ENCODE data around the gene GREM2. TPM values are rescaled to one million over a fixed set of nuclear protein-coding genes. Genes with fewer than 3 reads are reported as not detected.

GREM2 gene
- total RNA-seq, 1 experiment from 2014 or later = not detected

DNA sequence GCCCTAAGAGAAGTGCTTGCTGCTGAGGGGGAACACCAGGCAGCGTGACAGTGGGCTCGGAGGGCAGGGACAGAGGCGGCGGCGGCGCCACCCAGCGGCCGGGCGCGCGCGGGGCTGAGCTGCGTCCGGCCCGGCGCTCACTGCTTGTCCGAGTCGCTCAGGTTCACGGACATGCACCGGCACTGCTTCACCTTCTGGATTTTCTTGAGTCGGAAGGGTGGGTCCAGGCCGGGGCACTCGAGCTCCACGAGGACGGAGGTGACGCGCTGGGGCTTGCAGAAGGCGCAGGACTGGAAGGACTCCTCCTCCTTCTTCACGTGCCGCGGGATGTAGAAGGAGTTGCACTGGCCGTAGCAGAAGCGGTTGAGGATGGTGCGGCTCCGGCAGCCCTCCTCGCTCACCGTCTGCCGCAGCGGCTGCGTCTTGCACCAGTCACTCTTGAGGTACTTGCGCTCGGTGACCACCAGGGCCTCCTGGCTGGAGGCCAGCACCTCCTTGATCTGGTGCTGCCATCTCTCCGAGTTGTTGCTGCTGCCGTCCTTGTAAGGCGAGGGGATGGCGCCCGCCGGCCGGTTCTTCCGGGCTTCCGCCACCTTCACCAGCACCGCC is 119.0 kb downstream of the GREM2 start:
- Histone ChIP-seq H3K27ac (ENCODE audit: low read depth, low read length, poor library complexity, severe bottlenecking) (no peak overlapping the region), H3K4me1 (ENCODE audit: insufficient read depth, low read length, poor library complexity, severe bottlenecking) (no peaks in the 10 kb centered on the region), H3K9me3 (ENCODE audit: low read depth, low read length, poor library complexity, severe bottlenecking) (no peaks in the 10 kb centered on the region), H3K4me3 (ENCODE audit: low read depth, low read length, poor library complexity, severe bottlenecking) (no peak overlapping the region), H3K27me3 (replicated peaks; ENCODE audit: insufficient read depth, low read depth, low read length, poor library complexity) (no peaks in the 10 kb centered on the region), H3K36me3 (ENCODE audit: insufficient read depth, low read length, poor library complexity, severe bottlenecking) (no peaks in the 10 kb centered on the region)
- no peak for DNase-seq (ENCODE audit: low spot score)
- BruUV-seq (replicated peaks) = no TSS peak
- ChIA-PET CTCF (no interaction called here), POLR2A (ENCODE audit: low non-redundant PET) (no interaction called here)
- TF ChIP-seq, protein P1, sequence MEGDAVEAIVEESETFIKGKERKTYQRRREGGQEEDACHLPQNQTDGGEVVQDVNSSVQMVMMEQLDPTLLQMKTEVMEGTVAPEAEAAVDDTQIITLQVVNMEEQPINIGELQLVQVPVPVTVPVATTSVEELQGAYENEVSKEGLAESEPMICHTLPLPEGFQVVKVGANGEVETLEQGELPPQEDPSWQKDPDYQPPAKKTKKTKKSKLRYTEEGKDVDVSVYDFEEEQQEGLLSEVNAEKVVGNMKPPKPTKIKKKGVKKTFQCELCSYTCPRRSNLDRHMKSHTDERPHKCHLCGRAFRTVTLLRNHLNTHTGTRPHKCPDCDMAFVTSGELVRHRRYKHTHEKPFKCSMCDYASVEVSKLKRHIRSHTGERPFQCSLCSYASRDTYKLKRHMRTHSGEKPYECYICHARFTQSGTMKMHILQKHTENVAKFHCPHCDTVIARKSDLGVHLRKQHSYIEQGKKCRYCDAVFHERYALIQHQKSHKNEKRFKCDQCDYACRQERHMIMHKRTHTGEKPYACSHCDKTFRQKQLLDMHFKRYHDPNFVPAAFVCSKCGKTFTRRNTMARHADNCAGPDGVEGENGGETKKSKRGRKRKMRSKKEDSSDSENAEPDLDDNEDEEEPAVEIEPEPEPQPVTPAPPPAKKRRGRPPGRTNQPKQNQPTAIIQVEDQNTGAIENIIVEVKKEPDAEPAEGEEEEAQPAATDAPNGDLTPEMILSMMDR (conservative IDR thresholded peaks at IDR 0.05; ENCODE audit: low read depth, low read length) = no peak
- TF ChIP-seq EZH2 (IDR thresholded peaks at IDR 0.05; ENCODE audit: borderline replicate concordance, low read depth, low read length, poor library complexity, severe bottlenecking) = no peak
- intact Hi-C loops (cut with micrococcal nuclease; ENCODE audit: unreplicated experiment) = no loop called here

DNA sequence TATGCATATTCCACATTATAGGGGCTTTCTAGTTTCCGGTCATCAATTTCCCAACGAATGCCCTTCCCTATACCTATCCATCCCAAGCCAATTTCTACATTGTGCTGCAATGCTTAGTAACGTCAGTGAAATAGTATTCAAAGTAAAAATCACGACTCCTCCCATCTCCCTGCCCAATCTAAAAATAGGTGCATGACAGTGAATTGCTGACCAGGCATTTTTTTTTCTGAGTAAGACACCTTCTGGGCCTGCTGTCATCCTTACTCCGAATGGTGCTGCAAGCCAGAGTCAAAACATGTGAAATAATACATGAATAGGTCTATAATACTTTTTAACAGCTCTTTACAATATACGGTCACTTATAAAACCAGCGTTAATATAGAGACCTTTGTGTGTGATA is 120.2 kb downstream of the GREM2 start:
- DNase-seq (ENCODE audit: low spot score) = no peak
- Histone ChIP-seq H3K4me1 (ENCODE audit: insufficient read depth, low read length, poor library complexity, severe bottlenecking) (no peaks in the 10 kb centered on the region), H3K27ac (ENCODE audit: low read depth, low read length, poor library complexity, severe bottlenecking) (no peak overlapping the region), H3K4me3 (ENCODE audit: low read depth, low read length, poor library complexity, severe bottlenecking) (no peak overlapping the region), H3K36me3 (ENCODE audit: insufficient read depth, low read length, poor library complexity, severe bottlenecking) (no peaks in the 10 kb centered on the region), H3K27me3 (replicated peaks; ENCODE audit: insufficient read depth, low read depth, low read length, poor library complexity) (no peaks in the 10 kb centered on the region), H3K9me3 (ENCODE audit: low read depth, low read length, poor library complexity, severe bottlenecking) (no peaks in the 10 kb centered on the region)
- POLR2A ChIA-PET (ENCODE audit: low non-redundant PET) = no interaction called here
- no TSS peak for BruUV-seq (replicated peaks)
- CTCF ChIA-PET = no interaction called here
- intact Hi-C loops (cut with micrococcal nuclease; ENCODE audit: unreplicated experiment) = no loop called here
- TF ChIP-seq, protein P1 (conservative IDR thresholded peaks at IDR 0.05; ENCODE audit: low read depth, low read length) = no peak
- TF ChIP-seq EZH2 (IDR thresholded peaks at IDR 0.05; ENCODE audit: borderline replicate concordance, low read depth, low read length, poor library complexity, severe bottlenecking) = no peak

DNA sequence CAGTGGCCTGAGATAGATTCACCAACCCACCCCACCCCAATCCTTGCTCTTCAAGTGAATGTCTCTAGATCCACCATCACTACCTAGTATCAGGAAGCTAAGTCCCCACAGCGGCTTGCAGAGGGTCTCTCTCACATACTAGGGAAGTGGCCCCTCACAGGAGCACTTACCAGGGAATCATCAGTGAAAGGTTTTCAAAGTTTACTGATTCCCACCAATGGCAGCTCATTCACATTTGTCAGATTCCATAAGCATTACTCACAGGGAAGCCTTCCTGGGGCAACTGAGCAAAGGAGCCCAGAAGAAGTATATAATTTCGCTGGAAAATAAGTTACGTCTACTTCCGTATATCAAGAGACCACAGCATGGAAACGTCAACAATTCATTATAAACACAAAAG is 120.8 kb downstream of the GREM2 start:
- intact Hi-C loops (cut with micrococcal nuclease; ENCODE audit: unreplicated experiment) = no loop called here

More for the DNA sequence above, 120.8 kb downstream of the GREM2 start:
- no peaks in the 10 kb centered on the region for H3K27me3 ChIP-seq (replicated peaks; ENCODE audit: insufficient read depth, low read depth, low read length, poor library complexity)
- ChIA-PET POLR2A (ENCODE audit: low non-redundant PET) (no interaction called here), CTCF (no interaction called here)
- TF ChIP-seq EZH2 (IDR thresholded peaks at IDR 0.05; ENCODE audit: borderline replicate concordance, low read depth, low read length, poor library complexity, severe bottlenecking) = no peak
- TF ChIP-seq, protein P1 (conservative IDR thresholded peaks at IDR 0.05; ENCODE audit: low read depth, low read length) = no peak
- H3K4me3 ChIP-seq (ENCODE audit: low read depth, low read length, poor library complexity, severe bottlenecking) = no peak overlapping the region
- DNase-seq (ENCODE audit: low spot score) = peak; percentile 1
- no peaks in the 10 kb centered on the region for H3K36me3 ChIP-seq (ENCODE audit: insufficient read depth, low read length, poor library complexity, severe bottlenecking)
- BruUV-seq (replicated peaks) = no TSS peak
- H3K4me1 ChIP-seq (ENCODE audit: insufficient read depth, low read length, poor library complexity, severe bottlenecking) = no peaks in the 10 kb centered on the region
- no peaks in the 10 kb centered on the region for H3K9me3 ChIP-seq (ENCODE audit: low read depth, low read length, poor library complexity, severe bottlenecking)
- H3K27ac ChIP-seq (ENCODE audit: low read depth, low read length, poor library complexity, severe bottlenecking) = no peak overlapping the region
